ENCODE data around the gene CELF5.
"Not testable (repeated sequence)": the region's sequence is repeated elsewhere in the genome, so short reads cannot be mapped to it uniquely, and the experiment has no call there.

The CELF5 gene

DNA sequence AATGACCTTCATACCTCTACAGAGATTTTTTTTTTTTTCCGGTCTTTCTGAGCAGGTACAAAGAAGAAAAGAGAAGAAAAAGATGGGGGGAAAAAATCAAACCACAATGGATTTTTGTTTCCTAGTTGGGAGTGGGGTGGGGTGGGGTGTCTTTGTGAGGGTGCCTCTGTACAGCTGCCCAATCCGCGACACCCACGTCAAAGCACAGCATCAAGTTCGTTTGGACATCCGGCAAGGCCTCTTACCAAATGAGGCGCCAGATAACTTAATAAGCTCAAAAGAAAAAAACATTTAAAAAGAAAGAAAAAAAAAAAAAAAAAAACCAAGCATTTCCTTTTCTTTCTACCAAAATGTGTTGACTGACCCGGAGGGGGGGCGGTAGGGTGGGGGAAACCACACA lies 71.6 kb downstream of the CELF5 start:
- DNase-seq (ENCODE audit: low read depth), result no peak
- TF ChIP-seq, protein P1, sequence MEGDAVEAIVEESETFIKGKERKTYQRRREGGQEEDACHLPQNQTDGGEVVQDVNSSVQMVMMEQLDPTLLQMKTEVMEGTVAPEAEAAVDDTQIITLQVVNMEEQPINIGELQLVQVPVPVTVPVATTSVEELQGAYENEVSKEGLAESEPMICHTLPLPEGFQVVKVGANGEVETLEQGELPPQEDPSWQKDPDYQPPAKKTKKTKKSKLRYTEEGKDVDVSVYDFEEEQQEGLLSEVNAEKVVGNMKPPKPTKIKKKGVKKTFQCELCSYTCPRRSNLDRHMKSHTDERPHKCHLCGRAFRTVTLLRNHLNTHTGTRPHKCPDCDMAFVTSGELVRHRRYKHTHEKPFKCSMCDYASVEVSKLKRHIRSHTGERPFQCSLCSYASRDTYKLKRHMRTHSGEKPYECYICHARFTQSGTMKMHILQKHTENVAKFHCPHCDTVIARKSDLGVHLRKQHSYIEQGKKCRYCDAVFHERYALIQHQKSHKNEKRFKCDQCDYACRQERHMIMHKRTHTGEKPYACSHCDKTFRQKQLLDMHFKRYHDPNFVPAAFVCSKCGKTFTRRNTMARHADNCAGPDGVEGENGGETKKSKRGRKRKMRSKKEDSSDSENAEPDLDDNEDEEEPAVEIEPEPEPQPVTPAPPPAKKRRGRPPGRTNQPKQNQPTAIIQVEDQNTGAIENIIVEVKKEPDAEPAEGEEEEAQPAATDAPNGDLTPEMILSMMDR (IDR thresholded peaks at IDR 0.05; ENCODE audit: low read depth, low read length, missing control alignments), result no peak
- in situ Hi-C loops (cut with HindIII; ENCODE audit: low sequenced_read_pairs), result no loop called here
- H3K4me3 ChIP-seq (ENCODE audit: low read depth, low read length), result no peak overlapping the region

DNA sequence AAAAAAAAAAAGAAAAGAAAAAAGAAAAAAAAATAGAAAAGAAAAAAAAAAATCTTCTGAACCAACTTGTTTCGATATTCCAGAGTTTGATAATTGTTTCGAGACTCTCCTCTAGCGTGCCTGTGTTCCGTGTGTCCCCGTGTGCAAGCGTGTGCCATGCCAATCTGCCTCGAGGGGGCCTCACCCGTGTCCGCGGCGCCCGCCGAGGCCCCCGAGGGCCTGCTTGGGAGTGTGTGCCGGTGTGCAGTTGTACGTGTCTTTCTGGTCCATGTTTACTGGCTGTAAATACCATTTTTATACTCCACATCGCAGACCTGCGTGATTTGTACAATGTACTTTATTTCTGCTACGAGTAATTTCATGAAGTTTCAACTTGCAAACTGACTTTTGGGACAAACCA lies 72.0 kb downstream of the CELF5 start:
- in situ Hi-C loops (cut with HindIII; ENCODE audit: low sequenced_read_pairs), result no loop called here

DNA sequence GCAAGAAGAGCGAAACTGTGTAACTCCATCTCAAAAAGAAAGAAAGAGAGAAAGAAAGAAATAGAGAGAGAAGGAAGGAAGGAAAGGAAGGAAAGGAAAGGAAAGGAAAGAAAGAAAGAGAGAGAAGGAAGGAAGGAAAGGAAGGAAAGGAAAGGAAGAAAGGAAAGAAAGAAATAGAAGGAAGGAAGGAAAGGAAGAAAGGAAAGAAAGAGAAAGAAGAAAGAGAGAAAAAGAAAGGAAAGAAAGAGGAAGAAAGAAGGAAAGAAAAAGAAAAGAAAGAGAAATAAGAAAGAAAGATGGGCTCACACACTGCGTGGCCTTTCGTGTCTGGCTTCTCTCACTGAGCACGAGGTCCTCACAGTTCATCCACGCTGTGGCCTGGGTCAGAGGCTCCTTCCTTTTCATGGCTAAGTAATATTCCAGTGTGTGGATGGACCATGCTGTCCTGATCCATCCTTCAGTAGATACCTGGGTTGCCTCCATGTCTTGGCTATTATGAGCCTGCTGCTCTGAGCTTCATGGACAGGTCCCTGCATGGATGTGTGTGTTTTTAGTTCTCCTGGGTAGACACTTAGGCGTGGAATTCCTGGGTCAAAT lies 74.5 kb downstream of the CELF5 start:
- TF ChIP-seq, protein P1 (IDR thresholded peaks at IDR 0.05; ENCODE audit: low read depth, low read length, missing control alignments), result no peak
- in situ Hi-C loops (cut with HindIII; ENCODE audit: low sequenced_read_pairs), result no loop called here
- H3K4me3 ChIP-seq (ENCODE audit: low read depth, low read length), result no peak overlapping the region
- DNase-seq (ENCODE audit: low read depth), result no peak

More for the DNA sequence above, 72.0 kb downstream of the CELF5 start:
- DNase-seq (ENCODE audit: low read depth), result no peak
- no peak overlapping the region for H3K4me3 ChIP-seq (ENCODE audit: low read depth, low read length)
- TF ChIP-seq, protein P1 (IDR thresholded peaks at IDR 0.05; ENCODE audit: low read depth, low read length, missing control alignments), result no peak

DNA sequence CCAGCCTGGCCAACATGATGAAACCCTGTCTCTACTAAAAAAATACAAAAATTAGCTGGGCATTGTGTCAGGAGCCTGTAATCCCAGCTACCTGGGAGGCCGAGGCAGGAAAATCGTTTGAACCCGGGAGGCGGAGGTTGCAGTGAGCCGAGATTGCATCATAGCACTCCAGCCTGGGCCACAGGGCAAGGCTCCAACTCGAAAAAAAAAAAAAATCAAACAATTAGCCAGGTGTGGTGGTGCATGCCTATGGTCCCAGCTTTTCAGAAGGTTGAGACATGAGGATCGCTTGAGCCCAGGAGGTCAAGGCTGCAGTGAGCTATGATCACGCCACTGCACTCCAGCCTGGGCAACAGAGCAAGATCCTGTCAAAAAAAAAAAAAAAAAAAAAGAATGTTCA lies 76.1 kb downstream of the CELF5 start:
- DNase-seq (ENCODE audit: low read depth); H3K4me3 ChIP-seq (ENCODE audit: low read depth, low read length); in situ Hi-C loops (cut with HindIII; ENCODE audit: low sequenced_read_pairs): not testable (repeated sequence)

DNA sequence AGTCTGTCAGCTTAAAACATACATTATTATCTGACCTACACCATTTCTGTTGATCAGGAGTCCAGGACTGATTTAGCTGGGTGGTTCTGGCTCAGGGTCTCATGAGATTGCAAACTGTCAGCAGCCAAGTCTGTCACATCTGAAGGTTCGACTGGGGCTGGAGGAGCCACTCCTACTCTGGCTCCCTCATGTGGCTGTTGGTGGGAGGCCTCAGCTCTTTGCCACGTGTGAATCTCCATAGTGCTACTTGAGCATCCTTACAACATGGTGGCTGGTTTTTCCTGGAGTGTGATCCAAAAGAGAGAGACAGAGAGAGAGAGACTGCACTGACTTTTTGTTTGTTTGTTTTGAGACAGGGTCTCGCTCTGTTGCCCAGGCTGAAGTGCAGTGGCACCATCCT lies 78.3 kb downstream of the CELF5 start:
- in situ Hi-C loops (cut with HindIII; ENCODE audit: low sequenced_read_pairs), result no loop called here
- TF ChIP-seq, protein P1 (IDR thresholded peaks at IDR 0.05; ENCODE audit: low read depth, low read length, missing control alignments), result no peak
- H3K4me3 ChIP-seq (ENCODE audit: low read depth, low read length), result no peak overlapping the region
- no peak for DNase-seq (ENCODE audit: low read depth)

DNA sequence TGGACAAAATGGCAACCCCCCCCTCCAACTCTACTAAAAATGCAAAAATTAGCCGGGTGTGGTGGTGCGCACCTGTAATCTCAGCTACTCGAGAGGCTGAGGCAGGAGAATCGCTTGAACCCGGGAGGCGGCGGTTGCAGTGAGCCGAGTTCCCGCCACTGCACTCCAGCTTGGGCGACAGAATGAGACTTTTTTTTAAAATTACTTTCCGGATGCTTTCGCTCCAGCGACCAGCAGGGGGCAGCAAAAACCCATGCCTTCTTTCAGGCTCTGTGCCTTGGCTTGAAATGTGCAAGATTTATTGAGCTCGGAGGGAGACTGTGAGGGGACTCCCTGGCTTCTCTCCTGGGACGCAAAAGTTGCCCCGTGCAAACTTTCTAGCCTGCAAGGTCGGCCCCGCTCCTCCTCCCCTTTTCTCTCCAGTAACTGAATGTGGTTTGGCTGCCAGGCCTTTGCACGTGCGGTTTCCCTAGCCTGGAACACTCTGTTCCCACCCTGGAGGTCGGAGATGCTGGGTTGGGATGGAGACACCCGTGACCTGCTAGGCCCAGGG lies 80.5 kb downstream of the CELF5 start:
- in situ Hi-C loops (cut with HindIII; ENCODE audit: low sequenced_read_pairs), result no loop called here
- peak; percentile 38 for DNase-seq (ENCODE audit: low read depth)
- no peak overlapping the region for H3K4me3 ChIP-seq (ENCODE audit: low read depth, low read length)
- TF ChIP-seq, protein P1 (IDR thresholded peaks at IDR 0.05; ENCODE audit: low read depth, low read length, missing control alignments), result peak; percentile 82

DNA sequence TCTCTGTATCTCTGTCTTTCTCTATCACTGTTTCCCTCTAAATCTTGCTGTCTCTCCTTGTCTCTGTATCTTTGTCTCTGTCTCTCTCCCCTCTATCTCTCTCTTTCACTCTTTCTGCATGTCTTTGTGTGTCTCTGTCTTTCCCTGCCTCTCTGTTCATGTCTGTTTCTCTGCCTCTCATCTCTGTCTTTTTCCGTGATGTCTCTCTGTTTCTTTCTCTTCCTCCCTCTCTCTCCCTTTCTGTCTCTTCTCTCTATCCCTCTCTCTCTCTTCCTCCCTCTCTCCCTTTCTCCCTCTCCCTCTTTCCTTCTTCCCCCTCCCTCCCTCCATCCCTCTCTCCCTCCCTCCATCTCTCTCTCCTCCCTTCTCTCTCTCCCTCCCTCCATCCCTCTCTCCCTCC lies 85.3 kb downstream of the CELF5 start:
- DNase-seq (ENCODE audit: low read depth), result no peak
- TF ChIP-seq, protein P1 (IDR thresholded peaks at IDR 0.05; ENCODE audit: low read depth, low read length, missing control alignments), result no peak
- in situ Hi-C loops (cut with HindIII; ENCODE audit: low sequenced_read_pairs), result no loop called here

More for the DNA sequence above, 85.3 kb downstream of the CELF5 start:
- H3K4me3 ChIP-seq (ENCODE audit: low read depth, low read length), result no peak overlapping the region

Measured in astrocyte of the cerebellum (primary cell).